GM19238 (cell line): ENCODE data around the gene CEP131.

Source experiments
- DNase-seq: peaks from one replicate; pipeline ENCODE4 v3.0.0; 2011; ENCODE audit warnings: low spot score; ENCODE audit not compliant: insufficient read length

CEP131 gene

DNA sequence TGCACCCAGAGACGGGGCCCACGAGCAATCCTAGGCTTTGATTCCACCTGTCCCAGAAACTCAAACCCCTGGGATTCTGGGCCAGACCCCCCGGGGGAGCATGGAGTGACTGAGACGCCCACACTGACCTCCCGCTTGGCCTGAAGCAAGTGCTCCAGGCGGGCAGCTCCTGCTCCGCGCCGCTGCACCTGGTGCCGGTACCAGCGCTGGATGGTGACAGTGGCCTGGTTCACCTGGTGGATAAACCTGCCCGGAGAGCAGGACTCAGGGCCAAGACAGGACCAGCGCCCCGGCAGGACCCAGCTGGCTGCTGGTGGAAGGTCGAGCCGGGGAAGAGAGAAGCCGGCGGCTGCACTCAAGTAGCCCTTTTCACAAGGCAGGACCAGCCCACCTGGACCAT lies 22.6 kb downstream of the CEP131 start:
- DNase-seq = no peak

DNA sequence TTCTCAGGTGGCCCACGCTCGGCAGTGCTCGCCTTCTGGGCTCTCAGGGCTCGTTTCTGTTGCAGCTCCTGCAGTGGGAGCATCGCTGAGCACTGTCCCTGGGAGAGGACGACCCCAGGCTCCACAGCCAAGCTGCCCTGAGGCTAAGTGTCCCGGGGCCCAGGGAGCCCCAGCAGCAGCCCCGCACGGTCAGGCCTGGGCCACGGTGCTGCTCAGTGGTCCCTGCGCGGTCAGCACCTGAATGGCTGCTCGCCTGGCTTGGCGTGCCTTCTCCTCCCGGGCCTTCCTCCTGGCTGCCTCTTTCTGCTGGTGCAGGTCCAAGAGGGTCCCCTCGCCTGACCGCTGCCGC lies 23.3 kb downstream of the CEP131 start:
- DNase-seq = no peak

DNA sequence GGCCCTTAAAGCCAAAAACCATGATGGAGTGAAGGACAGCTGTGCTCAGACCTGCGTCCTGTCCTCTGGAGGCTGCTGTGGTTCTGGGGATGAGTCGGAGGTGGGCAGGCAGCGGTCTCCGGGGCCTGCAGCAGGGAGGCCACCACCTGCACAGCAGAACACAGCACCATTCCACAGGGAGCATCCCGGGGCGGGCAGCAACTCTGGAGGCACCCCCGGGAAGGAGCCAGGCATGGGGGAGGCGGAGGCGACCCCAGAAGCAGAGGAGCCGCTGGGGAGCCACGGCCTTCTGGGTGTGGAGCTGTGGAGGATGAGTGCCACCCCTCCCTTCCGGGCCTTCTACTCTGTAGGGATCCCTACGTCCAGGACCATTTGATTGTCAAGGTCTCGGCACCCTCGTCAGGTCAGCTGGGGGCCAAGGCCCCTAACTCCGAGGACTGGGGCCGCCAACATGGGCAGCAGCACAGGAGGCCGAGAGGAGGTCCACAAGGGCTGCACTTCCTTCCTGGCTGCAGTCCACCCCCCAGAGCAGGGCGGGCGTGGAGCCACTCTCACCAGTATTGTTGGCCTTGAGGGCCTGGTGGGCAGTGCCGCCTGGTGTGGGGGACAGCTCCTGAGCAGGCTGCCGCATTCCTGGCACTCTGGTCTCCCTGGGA lies 23.8 kb downstream of the CEP131 start:
- DNase-seq = no peak

DNA sequence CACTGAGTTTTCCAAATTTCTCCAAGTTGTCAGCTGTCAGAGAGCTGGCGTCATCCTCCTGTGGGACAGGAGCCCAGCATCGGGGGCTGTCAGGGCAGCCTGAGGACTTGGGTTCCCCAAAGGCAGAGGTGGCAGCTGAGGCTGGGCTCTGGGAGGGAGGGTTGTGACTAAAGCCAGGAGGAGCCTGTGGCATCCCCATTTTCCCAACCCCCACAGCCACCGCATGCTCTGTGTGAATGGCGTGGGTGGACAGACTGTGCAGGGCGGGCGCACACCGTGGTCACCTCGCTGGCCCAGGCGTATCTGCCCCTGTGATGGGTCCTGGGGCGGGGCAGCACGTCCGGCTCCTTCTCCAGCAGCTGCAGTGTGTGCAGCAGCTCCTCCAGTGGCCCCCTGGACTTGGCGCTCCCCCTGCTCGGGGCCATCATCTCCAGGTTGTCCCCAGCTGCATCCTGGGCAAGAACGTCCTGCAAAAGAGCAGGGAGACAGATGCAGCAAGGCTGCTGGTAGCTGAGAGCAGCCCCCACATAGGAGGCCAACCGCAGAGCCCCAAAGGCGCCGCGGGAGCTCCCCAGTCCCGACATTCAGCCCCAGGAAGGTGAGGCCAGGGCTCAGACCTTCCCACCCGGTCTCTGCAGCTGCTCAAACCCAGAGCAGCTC lies 24.8 kb downstream of the CEP131 start:
- no peak for DNase-seq

DNA sequence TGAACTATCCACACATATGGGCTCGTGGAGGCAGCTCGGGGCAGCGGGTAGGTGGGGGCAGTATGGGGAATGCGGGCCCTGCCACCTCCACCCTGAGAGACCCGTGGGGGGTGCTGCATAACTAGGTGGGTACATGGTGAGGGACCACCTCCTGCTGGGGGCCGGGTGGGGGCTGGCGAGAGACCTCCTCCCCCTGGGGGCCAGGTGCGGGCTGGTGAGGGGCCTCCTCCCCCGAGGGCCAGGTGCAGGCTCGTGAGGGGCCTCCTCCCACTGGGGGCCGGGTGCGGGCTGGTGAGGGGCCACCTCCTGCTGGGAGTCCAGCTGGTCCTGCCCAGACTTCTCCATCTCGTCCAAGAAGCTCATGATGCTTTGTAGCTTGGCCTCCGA lies 25.4 kb downstream of the CEP131 start:
- no peak for DNase-seq

DNA sequence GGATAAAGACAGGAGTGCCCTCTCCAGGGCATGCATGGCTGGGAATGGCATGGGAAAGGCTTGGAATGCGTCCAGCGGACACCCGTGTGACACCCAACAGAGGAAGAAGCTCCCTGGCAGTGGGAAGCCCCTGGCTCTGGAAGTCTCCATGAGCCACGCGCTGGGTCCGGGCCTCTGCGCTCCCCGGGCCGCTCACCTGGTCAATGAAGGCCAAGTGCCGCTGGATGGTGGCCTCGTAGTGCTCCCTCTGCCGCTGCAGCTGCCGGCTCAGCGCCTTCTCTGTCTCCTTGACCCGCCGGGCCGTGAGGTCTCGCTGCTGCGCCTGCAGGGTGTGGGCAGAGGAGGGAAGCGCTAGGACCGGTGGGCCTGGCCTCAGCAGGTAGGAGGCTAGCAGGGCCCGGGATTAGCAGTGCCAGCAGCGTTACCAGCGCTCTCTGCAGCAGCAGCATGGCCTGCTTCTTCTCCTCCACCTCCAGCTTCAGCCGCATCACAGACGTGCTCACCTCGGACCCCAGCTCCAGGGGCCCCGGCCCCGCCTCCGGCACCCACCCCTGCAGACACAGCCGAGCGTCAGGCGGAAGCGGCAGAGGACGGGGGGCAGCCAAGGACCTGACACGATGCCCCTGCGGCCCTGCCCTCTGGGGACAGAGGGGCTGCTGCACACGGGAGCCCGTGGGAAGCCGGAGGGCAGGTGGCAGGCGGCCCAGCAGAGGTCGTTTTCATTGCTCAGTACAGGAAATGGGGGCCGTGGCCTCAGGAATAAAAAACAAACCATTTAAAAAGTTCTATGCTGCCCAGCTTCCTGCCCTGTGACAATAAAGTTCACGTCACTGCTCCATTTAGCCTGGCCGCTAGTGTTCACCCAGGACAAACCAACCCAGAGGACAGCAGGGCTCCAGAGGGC lies 26.0 kb downstream of the CEP131 start:
- no peak for DNase-seq

DNA sequence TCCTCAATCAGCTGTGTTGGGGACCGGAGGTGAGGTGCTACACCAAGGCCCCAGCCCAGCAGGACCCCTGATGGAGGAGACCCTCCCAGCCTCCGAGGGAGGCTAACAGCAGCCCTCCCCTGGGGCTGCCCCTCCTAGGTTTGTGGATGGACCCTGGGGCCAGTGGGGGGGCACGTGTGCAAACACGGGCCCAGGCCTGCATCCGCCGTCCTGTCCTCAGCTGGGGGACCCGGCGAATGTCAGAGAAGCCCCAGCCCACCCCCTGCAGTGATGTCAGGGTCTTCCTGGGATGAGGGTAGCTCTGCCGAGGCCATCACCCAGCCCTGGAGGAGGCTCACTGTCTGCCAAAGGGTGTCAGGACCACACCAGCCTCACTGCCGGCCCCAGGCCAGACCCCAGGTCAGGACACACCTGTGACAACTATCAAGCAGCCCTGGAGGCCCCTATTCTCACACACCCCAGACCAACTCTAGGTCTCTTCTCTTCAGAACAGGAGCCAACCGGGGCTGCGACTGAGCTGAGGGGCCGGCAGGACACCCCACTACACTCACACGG lies 26.7 kb downstream of the CEP131 start:
- no peak for DNase-seq

DNA sequence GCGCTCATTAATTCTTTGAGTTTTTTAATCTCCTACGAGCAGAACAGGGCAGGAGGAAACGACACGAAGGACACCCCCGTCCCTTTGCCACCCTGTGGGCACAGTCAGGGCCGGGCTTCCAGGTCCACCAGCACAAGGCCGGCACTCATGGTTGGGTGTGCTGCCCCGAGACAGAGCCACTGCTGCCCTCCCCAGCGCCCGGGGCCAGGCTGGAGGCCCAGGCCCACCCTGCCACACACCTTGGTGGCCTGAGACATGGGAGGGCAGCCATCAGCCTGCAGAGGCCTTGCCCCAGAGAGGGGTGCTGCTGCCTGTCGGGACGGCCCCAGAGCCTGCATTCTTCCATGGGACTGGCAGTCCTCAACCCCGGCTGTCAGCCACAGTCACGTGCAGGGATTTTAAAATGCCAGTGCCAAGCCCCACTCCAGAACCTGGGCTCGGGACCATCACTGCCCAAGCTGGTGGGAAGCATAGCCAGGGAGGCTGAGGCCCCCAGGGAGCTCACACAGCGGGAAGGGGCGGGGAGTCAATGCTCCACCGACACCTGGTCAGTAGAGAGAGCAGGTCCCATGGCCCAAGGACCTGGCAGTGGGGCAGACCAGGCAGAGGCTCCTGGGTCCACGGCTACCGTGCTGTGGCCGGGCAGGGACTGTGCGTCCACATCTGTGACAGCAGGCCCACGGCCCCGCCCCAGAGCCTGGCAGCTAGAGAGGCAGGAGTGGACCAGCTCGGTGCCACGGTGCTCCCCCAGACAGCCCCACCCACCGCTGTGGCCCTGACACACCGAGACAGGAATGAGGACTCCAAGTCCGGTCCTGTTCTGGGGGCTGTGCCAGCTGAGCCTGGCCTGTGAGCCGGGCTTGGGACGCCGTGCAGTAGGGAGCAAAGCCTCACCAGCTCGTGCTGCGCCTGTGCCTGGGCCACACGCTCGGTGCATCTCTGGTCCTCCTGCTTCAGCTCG lies 27.5 kb downstream of the CEP131 start:
- no peak for DNase-seq

DNA sequence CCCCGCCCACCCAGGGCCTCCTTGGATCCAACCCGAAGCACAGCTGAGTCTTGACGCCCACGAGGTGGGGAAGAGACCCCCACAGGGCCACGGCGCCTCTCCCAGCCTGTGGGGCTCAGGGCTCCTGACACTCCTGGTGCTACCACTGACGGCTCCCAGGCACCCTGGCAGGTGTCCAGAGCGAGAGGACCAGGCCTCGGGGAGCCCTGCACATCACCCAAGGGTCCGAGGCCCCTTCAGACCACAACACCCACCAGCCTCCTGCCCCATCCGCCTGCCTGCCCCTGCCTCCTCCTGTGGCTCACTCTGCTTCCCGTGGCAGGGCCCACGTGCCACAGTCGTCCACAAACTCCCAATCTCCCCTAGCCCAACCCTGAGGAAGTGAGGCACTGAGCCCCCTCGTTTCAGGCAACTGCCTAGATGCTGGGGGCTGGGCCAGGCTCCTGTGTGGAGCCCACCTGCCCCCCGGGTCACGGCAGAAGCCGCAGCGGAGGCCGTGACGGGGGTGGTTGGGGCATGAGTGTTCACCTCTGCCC lies 28.5 kb downstream of the CEP131 start:
- no peak for DNase-seq

DNA sequence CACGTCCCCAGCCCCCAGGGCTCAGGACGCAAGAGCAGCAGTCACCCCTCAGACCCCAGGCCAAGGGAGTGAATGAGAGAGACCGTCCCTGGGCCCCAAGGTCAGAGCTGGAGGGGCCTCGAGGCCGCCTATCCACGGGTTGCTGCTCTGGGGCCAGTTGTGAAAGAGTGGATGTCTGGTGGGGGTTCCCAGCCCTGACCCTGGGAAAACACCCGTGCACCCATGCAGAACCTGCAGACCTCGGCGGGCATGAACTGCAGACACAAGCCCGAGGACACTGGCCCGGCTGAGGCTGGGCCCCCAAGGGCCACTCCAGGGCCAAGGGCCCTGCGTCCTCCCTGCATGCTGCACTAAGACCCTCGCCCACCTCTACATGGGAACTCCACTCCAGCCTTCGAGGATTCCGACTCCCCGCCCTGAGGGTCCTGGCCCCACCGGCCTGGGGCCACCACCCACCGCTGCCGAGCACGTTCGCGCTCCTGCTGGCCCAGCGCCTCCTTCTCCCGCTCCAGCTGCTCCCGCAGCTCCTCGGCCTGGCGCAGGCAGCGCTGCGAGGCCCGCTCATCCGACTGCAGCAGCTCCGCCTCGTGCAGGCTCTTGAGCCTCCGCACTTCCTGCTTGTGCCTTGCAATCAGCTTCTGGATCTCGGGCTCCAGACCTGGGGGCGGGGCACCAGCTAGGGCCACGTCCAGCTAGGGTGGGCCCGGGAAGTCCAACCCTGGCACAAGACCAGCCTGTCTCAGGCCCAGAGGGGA lies 29.1 kb downstream of the CEP131 start:
- DNase-seq = no peak

DNA sequence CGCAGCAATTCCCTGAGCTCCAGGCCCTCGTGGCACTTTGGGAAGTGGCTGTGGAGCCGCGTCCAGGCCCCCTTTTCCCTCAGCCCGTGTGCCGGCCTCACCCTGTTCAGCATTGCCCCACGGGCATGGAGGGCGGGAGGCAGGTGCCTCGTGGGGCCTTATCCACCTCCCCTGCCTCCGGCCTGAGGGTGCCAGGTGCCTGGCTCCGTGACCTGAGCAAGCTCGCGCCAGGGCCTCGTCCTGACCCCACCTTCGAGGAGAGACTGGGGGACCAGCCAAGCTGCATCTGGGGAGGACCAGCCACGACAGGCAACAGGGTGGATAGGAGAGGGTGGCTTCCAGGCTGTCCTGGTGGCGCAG lies 29.7 kb downstream of the CEP131 start:
- no peak for DNase-seq

DNA sequence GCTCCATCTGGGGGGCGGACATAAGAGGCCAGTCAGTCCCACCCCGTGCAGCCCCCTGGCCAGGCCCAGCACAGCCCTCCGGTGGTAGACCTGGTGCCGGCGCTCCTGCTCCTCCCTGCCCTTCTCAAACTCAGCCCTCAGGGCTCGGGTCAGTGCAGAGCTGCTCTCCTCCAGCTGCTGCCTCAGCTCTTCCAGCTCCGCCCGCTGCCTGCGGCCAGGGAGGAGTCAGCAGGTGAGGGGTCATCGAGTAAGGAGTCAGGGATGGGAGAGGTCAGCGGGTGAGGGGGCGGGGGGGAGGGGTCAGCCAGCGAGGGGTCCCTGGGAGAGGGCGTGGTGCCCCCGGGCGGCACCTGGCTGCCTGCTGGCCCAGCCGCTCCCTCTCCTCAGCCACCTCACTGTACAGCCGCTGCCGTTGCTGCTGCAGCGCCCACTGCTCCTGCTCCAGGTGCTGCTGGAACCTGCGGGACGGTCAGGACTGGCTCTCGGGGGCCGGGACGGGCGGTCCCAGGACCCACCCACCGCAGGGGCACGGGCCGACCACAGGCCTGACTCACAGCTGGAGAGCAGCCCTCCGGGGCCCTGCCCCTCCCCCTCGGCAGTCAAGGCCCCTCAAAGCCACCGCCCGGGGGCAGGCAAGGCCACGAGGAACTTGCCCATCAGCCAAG lies 30.2 kb downstream of the CEP131 start:
- no peak for DNase-seq

DNA sequence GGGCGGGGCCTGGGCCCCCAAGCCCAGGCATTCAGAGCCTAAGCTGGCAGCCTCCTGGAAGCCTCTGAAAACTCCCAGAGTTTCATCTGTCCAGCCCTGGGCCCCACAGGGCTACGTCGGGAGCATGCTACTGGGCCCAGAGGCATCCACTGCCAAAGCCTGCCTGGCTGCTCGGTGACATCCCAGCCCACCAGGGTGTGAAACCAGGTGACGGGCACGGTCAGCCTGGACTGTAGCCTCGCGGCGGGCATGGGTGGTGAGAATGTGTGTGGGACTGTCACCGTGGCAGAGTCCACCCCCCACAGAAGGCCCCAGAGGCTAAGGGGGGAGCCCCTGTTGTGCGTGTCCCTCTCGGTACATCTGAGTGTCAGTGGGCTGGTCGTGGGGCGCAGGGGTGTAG lies 31.1 kb downstream of the CEP131 start:
- DNase-seq = no peak

DNA sequence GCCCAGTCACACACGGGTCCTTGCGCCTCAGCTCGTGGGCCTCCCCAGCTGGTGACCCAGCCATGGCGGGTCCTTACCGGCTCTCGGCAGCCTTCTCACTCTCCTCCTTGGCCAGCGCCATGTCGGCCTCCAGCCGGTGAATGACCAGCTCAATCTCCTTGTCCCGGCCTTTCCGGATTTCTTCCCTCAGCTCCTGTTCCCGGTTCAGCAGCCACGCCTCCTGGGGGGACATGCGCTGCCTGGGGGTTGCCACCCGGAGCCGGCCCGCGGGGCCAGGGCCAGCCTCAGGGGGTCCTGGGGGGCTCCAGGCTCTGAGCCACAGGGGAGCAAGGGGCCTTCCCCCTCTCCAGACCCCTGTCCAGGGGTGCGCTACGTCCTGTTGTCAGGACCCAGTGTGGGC lies 31.6 kb downstream of the CEP131 start:
- DNase-seq = no peak

DNA sequence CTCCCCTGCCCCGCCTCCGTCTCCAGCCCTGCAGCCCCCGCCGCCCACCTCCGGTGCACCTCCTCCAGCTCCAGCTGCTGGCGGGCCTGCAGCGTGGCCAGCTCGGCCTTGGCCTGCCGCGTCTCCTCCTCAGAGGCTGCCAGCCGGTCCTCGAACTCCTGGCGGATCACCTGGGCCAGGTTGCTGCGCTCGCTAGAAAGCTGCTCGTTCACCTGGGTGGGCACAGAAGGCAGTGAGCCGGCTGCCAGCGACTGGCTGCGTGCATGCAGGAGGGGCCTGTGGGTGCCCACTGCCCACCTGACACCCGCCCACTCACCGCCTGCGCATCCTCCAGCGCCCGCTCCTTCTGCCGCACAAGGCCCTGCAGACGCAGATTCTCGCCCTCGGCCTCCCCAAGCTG lies 32.2 kb downstream of the CEP131 start:
- no peak for DNase-seq

DNA sequence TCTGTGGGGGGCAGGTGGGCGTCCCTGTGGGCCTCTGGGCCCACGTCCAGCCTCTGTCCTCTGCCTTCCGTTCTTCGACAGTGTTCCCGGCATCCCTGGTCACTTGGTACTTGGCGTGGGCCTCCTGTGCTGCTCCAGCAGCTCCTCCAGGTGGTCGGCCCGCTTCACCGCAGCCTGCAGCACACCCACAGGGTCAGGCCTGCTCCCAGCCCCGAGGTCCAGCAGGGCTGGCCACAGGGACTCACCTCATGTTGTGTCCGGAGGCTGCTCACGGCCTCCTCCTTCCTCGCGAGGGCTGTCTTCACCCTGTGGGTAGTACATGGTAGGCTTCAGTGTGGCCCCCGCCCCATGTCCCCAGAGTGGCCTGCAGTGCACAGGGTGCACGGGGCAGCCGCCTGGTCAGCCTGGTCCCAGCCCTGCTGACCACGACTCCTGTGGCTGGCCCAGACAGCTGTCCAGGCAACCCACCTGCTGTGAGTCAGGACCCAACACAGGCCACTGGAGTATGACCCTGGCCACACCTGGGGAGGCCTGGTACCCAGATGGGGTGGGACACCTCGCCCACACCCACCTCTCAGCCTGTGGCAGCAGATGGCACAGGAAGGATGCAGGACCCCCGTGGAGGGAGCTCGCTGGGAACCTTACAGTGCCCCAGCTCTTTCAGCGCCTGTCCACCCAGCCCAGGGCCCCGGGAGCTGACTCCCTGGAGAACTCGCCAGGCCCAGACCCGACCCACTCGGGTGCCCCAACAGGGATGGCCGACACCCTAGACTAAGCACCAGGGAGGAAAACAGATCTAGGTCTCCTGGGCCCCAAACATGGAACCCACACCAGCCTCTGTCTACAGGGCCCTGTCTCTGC lies 32.9 kb downstream of the CEP131 start:
- no peak for DNase-seq

DNA sequence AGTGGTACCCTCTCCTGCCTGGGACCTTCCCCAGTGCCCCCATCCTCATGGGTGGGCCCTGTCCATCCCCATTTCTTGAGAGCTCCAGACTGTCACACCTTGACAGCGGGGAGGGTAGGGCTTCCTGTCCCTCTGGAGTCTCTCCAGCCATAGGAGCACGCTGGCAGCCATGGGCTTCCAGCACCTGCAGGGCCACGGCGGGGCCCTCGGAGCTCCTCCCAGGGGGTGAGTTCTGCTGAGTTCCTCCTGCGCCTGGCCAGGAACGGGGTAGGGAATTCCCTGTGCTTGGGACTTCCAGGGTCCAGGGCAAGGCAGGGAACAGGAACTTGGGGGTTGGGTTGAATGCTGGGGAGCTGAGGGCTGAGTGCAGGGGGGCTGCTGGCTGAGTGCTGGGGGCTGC lies 33.7 kb downstream of the CEP131 start:
- DNase-seq = no peak

DNA sequence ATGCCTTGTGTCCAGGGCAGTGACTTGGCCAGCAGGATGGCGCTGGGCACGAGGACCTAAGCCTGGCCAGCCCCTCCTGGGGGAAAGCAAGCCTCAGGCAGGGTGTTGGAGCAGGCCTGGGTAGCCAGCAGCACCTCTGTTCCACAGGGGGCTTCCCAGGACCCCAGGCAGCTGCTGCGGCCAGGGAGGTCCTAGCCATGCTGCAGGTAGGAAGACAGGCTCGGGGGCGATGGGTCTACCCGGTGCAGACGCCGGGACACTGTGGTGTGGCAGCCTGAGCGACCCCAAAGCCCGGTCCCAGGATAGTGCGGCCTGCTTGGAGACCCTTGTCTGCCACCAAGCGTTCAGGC lies 34.3 kb downstream of the CEP131 start:
- no peak for DNase-seq
